GM12865 (cell line): Measurements from ENCODE around the gene SV2C.

Experiments used
- DNase-seq: peaks from one replicate; pipeline ENCODE4 v3.0.0; 2010; ENCODE audit warnings: low read depth
- H3K4me3 ChIP-seq: 2 replicates; pipeline ENCODE4 v1.5.1; 2011; ENCODE audit warnings: mild to moderate bottlenecking, low read depth, low read length, control low read depth
- TF ChIP-seq, protein P1 (sequence below): IDR thresholded peaks from 2 replicates; pipeline ENCODE4 v1.5.1; 2011; ENCODE audit warnings: low read length, control low read depth, low read depth, inconsistent platforms; ENCODE audit not compliant: insufficient read depth; ENCODE audit errors: missing control alignments

The SV2C gene

GRCh38 chr5:76274571-76274970 is 191.4 kb downstream of the SV2C start:
- TF ChIP-seq, protein P1, sequence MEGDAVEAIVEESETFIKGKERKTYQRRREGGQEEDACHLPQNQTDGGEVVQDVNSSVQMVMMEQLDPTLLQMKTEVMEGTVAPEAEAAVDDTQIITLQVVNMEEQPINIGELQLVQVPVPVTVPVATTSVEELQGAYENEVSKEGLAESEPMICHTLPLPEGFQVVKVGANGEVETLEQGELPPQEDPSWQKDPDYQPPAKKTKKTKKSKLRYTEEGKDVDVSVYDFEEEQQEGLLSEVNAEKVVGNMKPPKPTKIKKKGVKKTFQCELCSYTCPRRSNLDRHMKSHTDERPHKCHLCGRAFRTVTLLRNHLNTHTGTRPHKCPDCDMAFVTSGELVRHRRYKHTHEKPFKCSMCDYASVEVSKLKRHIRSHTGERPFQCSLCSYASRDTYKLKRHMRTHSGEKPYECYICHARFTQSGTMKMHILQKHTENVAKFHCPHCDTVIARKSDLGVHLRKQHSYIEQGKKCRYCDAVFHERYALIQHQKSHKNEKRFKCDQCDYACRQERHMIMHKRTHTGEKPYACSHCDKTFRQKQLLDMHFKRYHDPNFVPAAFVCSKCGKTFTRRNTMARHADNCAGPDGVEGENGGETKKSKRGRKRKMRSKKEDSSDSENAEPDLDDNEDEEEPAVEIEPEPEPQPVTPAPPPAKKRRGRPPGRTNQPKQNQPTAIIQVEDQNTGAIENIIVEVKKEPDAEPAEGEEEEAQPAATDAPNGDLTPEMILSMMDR, result no peak
- no peak for DNase-seq
- no peak overlapping the region for H3K4me3 ChIP-seq

GRCh38 chr5:76277736-76278135 is 194.6 kb downstream of the SV2C start:
- TF ChIP-seq, protein P1, result no peak
- no peak overlapping the region for H3K4me3 ChIP-seq
- no peak for DNase-seq

GRCh38 chr5:76278261-76278789 is 195.1 kb downstream of the SV2C start:
- TF ChIP-seq, protein P1, result no peak

DNA sequence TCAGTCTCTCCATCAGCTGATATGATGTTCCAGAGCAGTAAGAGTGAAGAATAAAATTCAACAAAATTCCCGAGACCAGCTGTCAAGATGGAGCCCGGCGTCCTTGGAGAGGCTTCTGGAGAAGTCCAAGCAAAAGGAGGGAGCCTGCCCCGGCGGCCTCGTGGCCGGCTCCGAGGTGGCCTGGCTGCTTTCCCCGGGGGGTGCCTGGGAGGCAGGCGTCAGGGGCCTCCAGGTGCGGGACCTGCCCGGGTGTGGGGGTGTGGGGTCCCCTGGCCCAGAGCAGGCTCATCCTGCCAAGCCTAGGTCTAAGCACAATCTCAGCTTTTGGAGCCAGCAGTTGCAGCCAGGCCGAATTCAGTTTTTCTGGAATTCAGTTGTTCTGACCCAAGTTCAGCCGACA is 197.3 kb downstream of the SV2C start:
- no peak for DNase-seq
- TF ChIP-seq, protein P1, result no peak

More at GRCh38 chr5:76278261-76278789, 195.1 kb downstream of the SV2C start:
- H3K4me3 ChIP-seq, result no peak overlapping the region
- DNase-seq, result no peak

DNA sequence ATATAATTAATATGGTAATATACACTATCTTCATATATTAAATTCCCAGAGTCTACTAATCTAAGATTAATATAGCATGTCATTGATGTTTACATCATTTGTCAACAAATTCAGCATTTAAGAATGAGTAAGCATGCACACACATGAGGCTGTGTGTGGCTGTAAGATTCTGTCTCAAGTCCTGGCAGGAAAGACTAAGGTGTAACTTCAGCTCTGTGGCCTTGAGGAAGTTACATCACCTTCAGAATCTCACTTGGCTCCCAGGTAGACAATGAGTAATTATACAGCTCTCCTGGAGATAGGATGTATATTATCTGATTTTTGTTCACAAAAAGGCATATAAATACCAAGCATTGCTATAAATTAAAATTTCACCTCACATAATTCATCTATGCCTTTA is 200.5 kb downstream of the SV2C start:
- H3K4me3 ChIP-seq, result no peak overlapping the region
- TF ChIP-seq, protein P1, result no peak
- DNase-seq, result no peak

More for the DNA sequence above, 197.3 kb downstream of the SV2C start:
- H3K4me3 ChIP-seq, result no peak overlapping the region

DNA sequence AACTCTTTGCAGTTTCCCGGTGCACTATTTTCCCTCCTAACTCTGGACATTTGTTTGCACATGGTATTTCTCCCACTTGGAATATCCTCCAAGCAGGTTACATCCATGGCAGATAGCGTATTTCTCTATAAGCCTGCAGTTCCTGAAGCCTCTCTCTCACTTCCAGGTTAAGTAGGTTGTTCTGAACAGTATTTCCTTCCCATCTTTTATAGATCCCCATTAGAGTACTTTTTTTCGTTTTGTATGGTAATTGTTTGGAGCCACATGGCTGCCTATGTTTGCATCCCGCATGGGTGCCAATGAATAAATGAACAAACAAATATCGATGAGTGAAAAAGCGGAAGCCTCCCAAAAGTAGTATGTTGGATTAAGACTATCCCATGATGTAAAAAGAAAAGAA is 206.5 kb downstream of the SV2C start:
- H3K4me3 ChIP-seq, result no peak overlapping the region
- TF ChIP-seq, protein P1, result no peak
- no peak for DNase-seq

GRCh38 chr5:76290321-76290757 is 207.2 kb downstream of the SV2C start:
- TF ChIP-seq, protein P1, result no peak
- no peak overlapping the region for H3K4me3 ChIP-seq
- DNase-seq, result no peak
